ENCODE measurements around the gene FAM217A. TPM values are rescaled to one million over a fixed set of nuclear protein-coding genes. Genes with fewer than 3 reads are reported as not detected.

FAM217A gene
- total RNA-seq, 4 donors from 2014 or later: not detected

DNA sequence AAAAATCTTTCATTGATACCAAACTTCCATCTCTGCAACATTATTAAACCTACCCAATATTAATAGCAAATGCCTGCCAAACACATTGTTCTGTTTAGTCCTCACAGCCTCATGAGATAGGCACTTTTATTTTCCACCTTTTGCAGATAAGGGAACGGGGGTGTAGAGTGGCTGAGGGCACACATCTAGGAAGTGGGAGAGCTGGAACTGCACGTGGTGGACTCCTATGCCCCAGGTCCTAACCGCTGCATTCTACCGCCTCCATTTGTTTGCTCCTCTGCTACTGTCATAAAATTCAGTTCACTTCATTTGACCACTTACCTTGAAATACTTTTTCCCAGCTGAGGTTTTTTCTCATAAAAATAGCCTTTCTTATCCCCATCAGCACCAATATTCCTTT lies 7.6 kb downstream of the FAM217A start:
- no peak for ATAC-seq
- WGBS, 2 donors (ENCODE audit: low coverage in 1 of 2): 61 to 92% methylated on average over 4 of the region's 4 CpGs
- H3K9me3 ChIP-seq: no peaks in the 10 kb centered on the region
- no peaks in the 10 kb centered on the region for H3K36me3 ChIP-seq
- no peaks in the 10 kb centered on the region for H3K4me1 ChIP-seq
- TF ChIP-seq, protein P1, sequence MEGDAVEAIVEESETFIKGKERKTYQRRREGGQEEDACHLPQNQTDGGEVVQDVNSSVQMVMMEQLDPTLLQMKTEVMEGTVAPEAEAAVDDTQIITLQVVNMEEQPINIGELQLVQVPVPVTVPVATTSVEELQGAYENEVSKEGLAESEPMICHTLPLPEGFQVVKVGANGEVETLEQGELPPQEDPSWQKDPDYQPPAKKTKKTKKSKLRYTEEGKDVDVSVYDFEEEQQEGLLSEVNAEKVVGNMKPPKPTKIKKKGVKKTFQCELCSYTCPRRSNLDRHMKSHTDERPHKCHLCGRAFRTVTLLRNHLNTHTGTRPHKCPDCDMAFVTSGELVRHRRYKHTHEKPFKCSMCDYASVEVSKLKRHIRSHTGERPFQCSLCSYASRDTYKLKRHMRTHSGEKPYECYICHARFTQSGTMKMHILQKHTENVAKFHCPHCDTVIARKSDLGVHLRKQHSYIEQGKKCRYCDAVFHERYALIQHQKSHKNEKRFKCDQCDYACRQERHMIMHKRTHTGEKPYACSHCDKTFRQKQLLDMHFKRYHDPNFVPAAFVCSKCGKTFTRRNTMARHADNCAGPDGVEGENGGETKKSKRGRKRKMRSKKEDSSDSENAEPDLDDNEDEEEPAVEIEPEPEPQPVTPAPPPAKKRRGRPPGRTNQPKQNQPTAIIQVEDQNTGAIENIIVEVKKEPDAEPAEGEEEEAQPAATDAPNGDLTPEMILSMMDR (IDR thresholded peaks at IDR 0.05): no peak
- TF ChIP-seq POLR2AphosphoS5 (IDR thresholded peaks at IDR 0.05) (no peak), POLR2A (IDR thresholded peaks at IDR 0.05) (no peak), EP300 (IDR thresholded peaks at IDR 0.05) (no peak)
- H3K27me3 ChIP-seq: peaks cover 2% of the 10 kb centered on the region
- H3K4me3 ChIP-seq: no peak overlapping the region
- H3K27ac ChIP-seq: no peak overlapping the region

DNA sequence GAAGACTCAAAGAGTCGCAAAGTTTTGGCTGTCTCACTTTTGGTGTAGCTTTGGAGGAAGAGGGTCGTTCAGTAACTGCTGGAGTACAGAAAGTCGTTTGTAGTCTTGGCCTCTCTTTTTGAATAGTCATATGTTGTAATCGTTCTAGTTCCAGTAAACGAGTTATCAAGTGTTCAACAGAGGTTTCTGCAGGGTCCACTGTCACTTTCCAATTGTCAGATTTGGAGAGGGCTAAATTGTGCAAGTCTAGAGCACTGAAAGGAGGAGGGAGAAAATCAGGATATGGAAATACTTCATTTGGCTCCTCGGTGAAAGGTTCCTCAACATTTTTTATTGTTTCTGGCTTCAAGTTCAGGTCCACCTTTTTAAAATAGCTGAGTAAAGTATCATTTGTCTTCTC lies 9.7 kb downstream of the FAM217A start:
- Histone ChIP-seq H3K27me3 (no peaks in the 10 kb centered on the region), H3K27ac (no peak overlapping the region), H3K4me1 (no peaks in the 10 kb centered on the region), H3K4me3 (no peak overlapping the region), H3K9me3 (no peaks in the 10 kb centered on the region), H3K36me3 (peaks cover 3 to 19% of the 10 kb centered on the region in 2 donors)
- TF ChIP-seq EP300 (IDR thresholded peaks at IDR 0.05): no peak
- ATAC-seq: no peak
- WGBS, 2 donors (ENCODE audit: low coverage in 1 of 2): 82 to 91% methylated on average over 5 to 6 of the region's 6 CpGs

DNA sequence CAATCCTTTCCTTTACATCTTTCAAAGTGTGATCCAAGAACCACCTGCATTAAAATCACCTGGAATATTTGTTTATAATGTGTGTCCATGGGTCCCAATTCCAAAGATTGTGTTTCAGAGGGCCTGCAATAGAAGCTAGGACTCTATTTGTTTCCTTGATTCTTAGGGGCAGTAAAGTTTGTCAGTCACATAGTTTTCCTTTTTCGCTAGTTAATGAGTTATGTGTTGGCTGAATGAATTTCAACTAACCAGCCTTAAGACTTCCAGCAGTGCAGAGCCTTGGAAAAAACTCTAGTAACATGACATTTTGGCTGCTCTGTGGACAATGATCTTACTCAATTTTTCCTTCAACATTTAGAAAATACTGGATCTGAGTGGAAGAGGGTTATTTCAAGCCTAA lies 11.3 kb downstream of the FAM217A start:
- H3K27ac ChIP-seq: no peak overlapping the region
- no peak for ATAC-seq
- 50% methylated on average over 1 of the region's 1 CpG for WGBS, 2 donors (ENCODE audit: low coverage in 1 of 2)
- TF ChIP-seq POLR2AphosphoS5 (IDR thresholded peaks at IDR 0.05): no peak
- H3K4me3 ChIP-seq: no peak overlapping the region
- H3K36me3 ChIP-seq: peaks cover 3 to 35% of the 10 kb centered on the region in 2 donors
- H3K27me3 ChIP-seq: no peaks in the 10 kb centered on the region
- H3K4me1 ChIP-seq: no peaks in the 10 kb centered on the region
- H3K9me3 ChIP-seq: no peaks in the 10 kb centered on the region

DNA sequence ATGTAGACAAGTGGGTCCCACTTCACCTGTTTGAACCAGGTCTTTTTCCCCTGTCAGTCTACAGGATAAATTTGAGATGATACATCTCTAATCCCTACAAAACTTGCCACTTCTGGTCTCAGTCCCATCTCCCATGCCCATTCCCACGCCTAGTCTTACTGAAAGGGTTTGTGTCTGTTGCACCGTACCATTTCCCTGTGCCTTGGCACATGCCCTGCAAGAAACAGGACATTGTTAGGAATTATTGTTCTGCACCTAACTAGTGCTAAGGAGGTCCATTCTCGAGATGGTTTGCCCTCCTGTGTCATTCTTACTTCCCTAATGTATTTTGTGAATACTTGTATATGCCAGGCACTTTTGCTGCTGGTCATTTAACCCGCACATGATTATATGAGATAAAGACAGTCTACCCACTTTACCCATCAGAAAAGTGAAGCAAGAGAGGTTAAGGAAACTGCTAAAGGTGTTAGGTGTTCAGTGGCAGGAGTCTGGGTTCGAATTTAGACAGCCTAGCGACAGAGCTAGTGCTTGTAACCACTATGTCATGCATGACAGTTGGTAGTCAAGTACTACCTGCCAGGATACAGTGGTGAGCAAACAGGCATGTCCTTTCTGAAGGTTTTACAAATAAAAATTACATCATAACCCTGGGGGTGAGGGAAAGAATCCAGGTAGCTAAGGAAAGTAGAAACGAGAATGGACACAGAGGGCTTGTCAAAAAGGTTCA lies 12.7 kb downstream of the FAM217A start:
- H3K27me3 ChIP-seq: no peaks in the 10 kb centered on the region
- H3K4me3 ChIP-seq: no peak overlapping the region
- no peak for TF ChIP-seq POLR2AphosphoS5 (IDR thresholded peaks at IDR 0.05)
- TF ChIP-seq, protein P1 (IDR thresholded peaks at IDR 0.05): no peak
- no peak for TF ChIP-seq POLR2A (IDR thresholded peaks at IDR 0.05)
- TF ChIP-seq EP300 (IDR thresholded peaks at IDR 0.05): no peak
- no peaks in the 10 kb centered on the region for H3K4me1 ChIP-seq
- H3K27ac ChIP-seq: no peak overlapping the region
- no peak for ATAC-seq
- H3K36me3 ChIP-seq: peaks cover 3 to 49% of the 10 kb centered on the region in 2 donors
- 76 to 79% methylated on average over 4 to 6 of the region's 7 CpGs for WGBS, 2 donors (ENCODE audit: low coverage in 1 of 2)
- H3K9me3 ChIP-seq: no peaks in the 10 kb centered on the region

DNA sequence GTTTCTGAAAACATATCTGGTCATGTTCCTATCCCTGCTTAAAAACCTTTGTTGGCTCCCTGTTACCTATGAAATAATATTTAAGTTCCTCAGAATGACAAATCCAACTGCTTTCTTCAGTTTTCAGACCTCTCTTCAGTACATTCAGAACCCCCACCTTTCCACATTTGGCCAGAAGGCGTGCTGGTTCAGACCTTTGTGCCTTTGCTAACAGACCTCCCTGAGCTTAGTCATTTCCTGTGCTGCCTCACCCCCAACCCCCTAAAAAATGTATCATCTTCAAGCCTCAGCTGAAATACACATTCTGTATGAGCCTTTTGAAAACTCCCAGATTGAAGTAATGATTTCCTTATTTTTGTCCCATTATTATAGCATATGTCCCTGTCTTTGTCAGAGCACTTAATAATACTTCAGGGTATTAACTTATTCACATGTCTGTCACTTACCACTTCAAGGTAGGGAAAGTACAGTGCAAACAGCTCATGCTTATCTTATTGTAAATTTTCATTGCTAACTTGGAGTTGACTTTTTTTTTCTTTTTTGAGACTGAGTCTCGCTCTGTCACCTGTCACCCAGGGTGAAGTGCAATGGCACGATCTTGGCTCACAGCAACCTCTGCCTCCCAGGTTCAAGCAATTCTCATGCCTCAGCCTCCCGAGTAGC lies 19.7 kb downstream of the FAM217A start:
- Histone ChIP-seq H3K27me3 (no peaks in the 10 kb centered on the region), H3K27ac (no peak overlapping the region), H3K36me3 (peaks cover 6 to 92% of the 10 kb centered on the region in 2 donors), H3K4me3 (no peak overlapping the region), H3K4me1 (peaks cover 0 to 14% (median 0%) of the 10 kb centered on the region in 3 donors), H3K9me3 (no peaks in the 10 kb centered on the region)
- no peak for ATAC-seq
- TF ChIP-seq POLR2AphosphoS5 (IDR thresholded peaks at IDR 0.05) (no peak), EP300 (IDR thresholded peaks at IDR 0.05) (no peak), POLR2A (IDR thresholded peaks at IDR 0.05) (no peak)
- TF ChIP-seq, protein P1 (IDR thresholded peaks at IDR 0.05): no peak
- 81 to 84% methylated on average over 4 of the region's 4 CpGs for whole genome bisulfite sequencing, 2 donors (ENCODE audit: low coverage in 1 of 2)

DNA sequence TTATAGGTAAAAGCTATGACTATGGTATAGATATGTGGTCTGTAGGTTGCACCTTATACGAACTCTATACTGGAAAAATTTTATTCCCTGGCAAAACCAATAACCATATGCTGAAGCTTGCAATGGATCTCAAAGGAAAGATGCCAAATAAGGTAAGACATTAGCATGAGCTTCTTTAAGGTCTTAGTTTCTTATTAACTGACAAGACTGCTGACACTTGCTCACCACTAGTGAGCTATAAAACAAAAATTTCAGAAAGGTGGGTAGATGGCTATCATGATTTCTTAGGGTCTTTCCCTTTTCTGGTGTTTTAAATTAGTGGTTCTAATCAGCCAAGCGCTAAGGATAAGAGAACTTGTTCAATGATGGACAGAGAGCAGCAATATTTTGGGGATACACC lies 21.9 kb downstream of the FAM217A start:
- TF ChIP-seq, protein P1 (IDR thresholded peaks at IDR 0.05): no peak
- TF ChIP-seq POLR2AphosphoS5 (IDR thresholded peaks at IDR 0.05): no peak
- no peak for TF ChIP-seq POLR2A (IDR thresholded peaks at IDR 0.05)
- no peak for TF ChIP-seq EP300 (IDR thresholded peaks at IDR 0.05)
- no peaks in the 10 kb centered on the region for H3K27me3 ChIP-seq
- WGBS, 2 donors (ENCODE audit: low coverage in 1 of 2): 90 to 100% methylated on average over 2 of the region's 2 CpGs
- no peaks in the 10 kb centered on the region for H3K9me3 ChIP-seq
- peaks cover 15 to 92% of the 10 kb centered on the region in 2 donors for H3K36me3 ChIP-seq
- no peak overlapping the region for H3K4me3 ChIP-seq
- no peak overlapping the region for H3K27ac ChIP-seq
- no peak for ATAC-seq
- H3K4me1 ChIP-seq: peaks cover 0 to 14% (median 0%) of the 10 kb centered on the region in 3 donors

Data from gastroesophageal sphincter (tissue), 4 donors.